Thyroid gland (tissue), 4 donors: ENCODE measurements around the gene NUAK2.

Experiments used
- CTCF ChIP-seq, 6 experiments: fragments of 200-600 bp in 3 of 6; fragments of 450-650 bp in 3 of 6; sonication (generic) in 3 of 6; IDR thresholded peaks; one replicate each; pipeline ENCODE4 v1.5.1; 2016 to 2019; ENCODE audit warnings: antibody characterized with exemption in 6 of 6, mild to moderate bottlenecking in 2 of 6, inconsistent platforms in 1 of 6, moderate library complexity in 1 of 6
- POLR2A ChIP-seq, 2 donors: fragments of 450-650 bp; IDR thresholded peaks; one replicate each; pipeline ENCODE4 v1.6.1; 2017; ENCODE audit warnings: antibody characterized with exemption in 2 of 2, mild to moderate bottlenecking in 2 of 2, moderate library complexity in 1 of 2

GRCh38 chr1:205285381-205286101 is 36.0 kb downstream of the NUAK2 start:
- TF ChIP-seq POLR2A (IDR thresholded peaks at IDR 0.05) (peak in 1 of 2 donors; percentile 39), CTCF (IDR thresholded peaks at IDR 0.05) (no peak)
